D721Med (cell line): Measurements from ENCODE around the gene CUEDC1.

Experiments used
- DNase-seq: peaks from one replicate; pipeline ENCODE4 v3.0.0; 2011; ENCODE audit warnings: low spot score; ENCODE audit not compliant: insufficient read length
- FAIRE-seq: peaks from 2 replicates; lab custom pipeline; 2011; peaks lifted over from hg19 to GRCh38; lab: Jason Lieb, UNC
- TF ChIP-seq, protein P1 (sequence below): IDR thresholded peaks from 2 replicates; pipeline ENCODE4 v1.5.1; 2012; ENCODE audit warnings: mild to moderate bottlenecking, control low read depth; ENCODE audit not compliant: insufficient read depth; ENCODE audit errors: missing control alignments

CUEDC1 gene

GRCh38 chr17:57867126-57867525, 88.1 kb downstream of the CUEDC1 start:
- TF ChIP-seq, protein P1, sequence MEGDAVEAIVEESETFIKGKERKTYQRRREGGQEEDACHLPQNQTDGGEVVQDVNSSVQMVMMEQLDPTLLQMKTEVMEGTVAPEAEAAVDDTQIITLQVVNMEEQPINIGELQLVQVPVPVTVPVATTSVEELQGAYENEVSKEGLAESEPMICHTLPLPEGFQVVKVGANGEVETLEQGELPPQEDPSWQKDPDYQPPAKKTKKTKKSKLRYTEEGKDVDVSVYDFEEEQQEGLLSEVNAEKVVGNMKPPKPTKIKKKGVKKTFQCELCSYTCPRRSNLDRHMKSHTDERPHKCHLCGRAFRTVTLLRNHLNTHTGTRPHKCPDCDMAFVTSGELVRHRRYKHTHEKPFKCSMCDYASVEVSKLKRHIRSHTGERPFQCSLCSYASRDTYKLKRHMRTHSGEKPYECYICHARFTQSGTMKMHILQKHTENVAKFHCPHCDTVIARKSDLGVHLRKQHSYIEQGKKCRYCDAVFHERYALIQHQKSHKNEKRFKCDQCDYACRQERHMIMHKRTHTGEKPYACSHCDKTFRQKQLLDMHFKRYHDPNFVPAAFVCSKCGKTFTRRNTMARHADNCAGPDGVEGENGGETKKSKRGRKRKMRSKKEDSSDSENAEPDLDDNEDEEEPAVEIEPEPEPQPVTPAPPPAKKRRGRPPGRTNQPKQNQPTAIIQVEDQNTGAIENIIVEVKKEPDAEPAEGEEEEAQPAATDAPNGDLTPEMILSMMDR, result no peak
- no peak for DNase-seq
- FAIRE-seq, result no peak

DNA sequence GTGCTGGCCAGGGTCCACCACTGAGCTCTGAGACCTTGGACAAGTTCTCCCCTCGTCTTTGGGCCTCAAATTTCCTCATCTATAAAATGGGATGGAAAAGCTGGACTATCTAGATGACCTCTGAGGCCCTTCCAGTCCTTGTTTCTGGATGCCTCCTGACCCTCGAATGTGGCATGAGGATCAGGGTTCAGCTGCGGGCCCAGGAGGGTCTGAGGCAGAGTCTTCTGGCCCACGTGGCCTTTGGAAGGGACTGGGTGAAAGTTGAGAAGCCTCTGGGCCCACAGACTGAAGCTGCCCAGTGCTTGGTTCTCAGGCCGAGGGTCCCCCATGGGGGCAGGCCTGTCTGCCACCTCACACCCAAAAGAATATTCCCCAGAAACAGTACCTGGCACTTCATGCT, 88.5 kb downstream of the CUEDC1 start:
- TF ChIP-seq, protein P1, result no peak
- no peak for DNase-seq
- FAIRE-seq, result no peak

- TF ChIP-seq, protein P1, result no peak
- no peak for FAIRE-seq
- DNase-seq, result no peak
Observed at GRCh38 chr17:57866319-57866718, 88.9 kb downstream of the CUEDC1 start.

- DNase-seq (no peak), FAIRE-seq (no peak)
- TF ChIP-seq, protein P1, result no peak
Observed at GRCh38 chr17:57864273-57864672, 90.9 kb downstream of the CUEDC1 start.

DNA sequence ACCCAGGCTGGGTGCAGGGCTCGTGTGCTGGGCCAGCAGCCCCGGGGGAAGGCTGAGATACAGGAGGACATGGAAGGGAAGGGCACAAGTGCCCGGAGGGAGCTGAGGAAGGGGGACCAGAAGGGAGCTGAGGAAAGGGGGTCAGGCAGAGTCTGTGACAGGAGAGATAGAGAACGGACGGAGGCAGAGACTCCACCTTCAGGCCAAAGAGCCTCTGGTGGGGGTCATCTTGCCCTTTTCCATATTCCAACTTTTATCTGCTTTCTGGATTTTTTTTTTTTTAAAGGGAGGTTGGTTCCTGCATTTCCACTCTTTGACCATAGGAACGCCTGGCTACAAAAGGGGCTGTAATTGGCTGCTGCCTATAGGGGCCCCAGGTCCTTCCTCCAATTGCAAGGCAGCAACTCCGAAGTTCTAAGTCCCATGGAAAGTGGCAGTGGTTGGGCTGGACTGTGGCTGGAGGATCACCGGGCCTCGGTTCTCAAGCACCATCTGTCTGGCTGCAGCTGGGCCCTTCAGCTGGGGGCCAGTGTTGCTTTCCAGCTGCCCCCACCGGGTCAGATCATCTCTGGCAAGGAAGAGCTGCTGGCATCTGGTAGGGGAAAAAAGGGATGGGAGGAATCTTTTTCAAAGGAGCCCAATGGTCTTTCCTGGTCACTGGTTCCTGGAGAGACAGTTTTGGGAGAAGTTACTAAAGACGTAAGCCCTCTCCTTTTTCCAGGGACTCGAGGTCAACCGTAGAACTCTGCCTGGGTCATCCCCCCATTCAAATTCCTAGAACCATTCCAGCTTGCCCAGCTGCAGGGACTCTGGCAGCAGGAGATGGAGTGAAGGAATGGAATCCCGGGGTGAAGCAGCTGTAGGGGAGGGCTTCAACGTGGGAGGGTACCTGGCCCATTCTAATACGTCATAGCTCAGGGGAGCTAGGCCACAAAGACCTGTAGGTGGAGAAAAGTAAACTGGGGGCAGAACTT, 92.2 kb downstream of the CUEDC1 start:
- DNase-seq (peak; percentile 17), FAIRE-seq (no peak)
- TF ChIP-seq, protein P1, result no peak

- TF ChIP-seq, protein P1, result no peak
- FAIRE-seq (no peak), DNase-seq (peak; percentile 21)
Observed at GRCh38 chr17:57861790-57862693, 93.2 kb downstream of the CUEDC1 start.
